DOHH2 (cell line): Measurements from ENCODE around the gene ARHGAP4.

Experiments used
- CTCF ChIP-seq: fragments of 200-600 bp; sonication (generic); IDR thresholded peaks from one replicate; pipeline ENCODE4 v1.5.1; 2014; ENCODE audit warnings: antibody characterized with exemption, mild to moderate bottlenecking, low read depth, low read length; ENCODE audit not compliant: poor library complexity, severe bottlenecking
- EZH2phosphoT487 ChIP-seq: fragments of 200-600 bp; sonication (generic); IDR thresholded peaks from 2 replicates; pipeline ENCODE4 v1.6.1; 2017; ENCODE audit warnings: borderline replicate concordance, mild to moderate bottlenecking, antibody characterized with exemption, low read length, moderate library complexity, mixed read lengths

- TF ChIP-seq EZH2phosphoT487 (no peak), CTCF (no peak)
Observed at GRCh38 chrX:153926552-153926857, 441 bp upstream of the ARHGAP4 start.
